HEK293 (cell line): ENCODE results near the gene JADE3.
A peak's percentile ranks its signal among the peaks of the same experiment; 100 is the strongest.

Source experiments
- CTCF ChIA-PET: fragments of 350-600 bp; formaldehyde crosslinking; extraction: SDS; loops from one replicate; lab custom pipeline; 2021; ENCODE audit warnings: antibody characterized with exemption; lab: Yijun Ruan, JAX
- POLR2A ChIA-PET: fragments of 300-600 bp; formaldehyde crosslinking; extraction: SDS; loops from one replicate; lab custom pipeline; 2020; ENCODE audit warnings: antibody characterized with exemption, inconsistent platforms; lab: Yijun Ruan, JAX
- H3K27ac ChIP-seq: fragments of 200-500 bp; sonication (Bioruptor generic); 2 replicates; pipeline ENCODE4 v1.5.1; 2014; ENCODE audit warnings: low read depth, low read length, control low read depth, inconsistent platforms; ENCODE audit errors: extremely low read depth
- H3K36me3 ChIP-seq, 2 experiments: fragments of 200-500 bp in 1 of 2; sonication (Bioruptor generic) in 1 of 2; 1 replicate in 1 of 2; 2 replicates in 1 of 2; pipeline ENCODE4 v1.5.1; 2014 to 2017; ENCODE audit warnings: inconsistent platforms in 2 of 2, low read length in 2 of 2; ENCODE audit not compliant: control insufficient read depth in 2 of 2, insufficient read depth in 1 of 2
- H3K4me1 ChIP-seq: fragments of 200-500 bp; sonication (Bioruptor generic); 2 replicates; pipeline ENCODE4 v1.5.1; 2014; ENCODE audit warnings: mild to moderate bottlenecking, low read length, inconsistent platforms; ENCODE audit not compliant: control insufficient read depth, insufficient read depth
- H3K4me3 ChIP-seq: 2 replicates; pipeline ENCODE4 v1.5.1; 2011; ENCODE audit warnings: low read depth, mild to moderate bottlenecking, control low read depth, low read length, moderate library complexity
- H3K9me3 ChIP-seq: fragments of 200-500 bp; sonication (Bioruptor generic); 2 replicates; pipeline ENCODE4 v1.5.1; 2014; ENCODE audit warnings: low read depth, low read length, inconsistent platforms; ENCODE audit not compliant: control insufficient read depth, insufficient read depth
- ELK4 ChIP-seq: IDR thresholded peaks from 2 replicates; pipeline ENCODE4 v1.6.1; 2011; ENCODE audit warnings: mild to moderate bottlenecking, low read depth, low read length, borderline replicate concordance
- FEZF1 ChIP-seq: fragments of 450-650 bp; formaldehyde crosslinking; IDR thresholded peaks from 2 replicates; pipeline ENCODE4 v1.5.1; 2016; ENCODE audit warnings: missing biosample characterization, missing genetic modification characterization
- GLIS1 ChIP-seq: fragments of 450-650 bp; formaldehyde crosslinking; IDR thresholded peaks from 2 replicates; pipeline ENCODE4 v1.5.1; 2016; ENCODE audit warnings: missing biosample characterization, missing genetic modification characterization
- KLF7 ChIP-seq: fragments of 450-650 bp; formaldehyde crosslinking; IDR thresholded peaks from 2 replicates; pipeline ENCODE4 v1.5.1; 2016; ENCODE audit warnings: missing biosample characterization, missing genetic modification characterization, borderline replicate concordance
- MZF1 ChIP-seq: fragments of 450-650 bp; formaldehyde crosslinking; IDR thresholded peaks from 2 replicates; pipeline ENCODE4 v1.5.1; 2017; ENCODE audit warnings: missing biosample characterization, missing genetic modification characterization, borderline replicate concordance
- PRDM10 ChIP-seq: fragments of 450-650 bp; formaldehyde crosslinking; IDR thresholded peaks from 2 replicates; pipeline ENCODE4 v1.5.1; 2016; ENCODE audit warnings: missing biosample characterization, missing genetic modification characterization
- REST ChIP-seq: fragments of 450-650 bp; formaldehyde crosslinking; IDR thresholded peaks from 2 replicates; pipeline ENCODE4 v1.5.1; 2016; ENCODE audit warnings: missing biosample characterization, missing genetic modification characterization
- TCF7L2 ChIP-seq: IDR thresholded peaks from 2 replicates; pipeline ENCODE4 v1.6.1; 2011; ENCODE audit warnings: low read depth, mild to moderate bottlenecking, inconsistent platforms, low read length, moderate library complexity, borderline replicate concordance
- TRIM28 ChIP-seq: IDR thresholded peaks from 2 replicates; pipeline ENCODE4 v1.6.1; 2011; ENCODE audit warnings: low read length, control low read depth, borderline replicate concordance
- ZNF112 ChIP-seq: fragments of 450-650 bp; formaldehyde crosslinking; IDR thresholded peaks from 2 replicates; pipeline ENCODE4 v1.5.0; 2017; ENCODE audit warnings: missing biosample characterization, missing genetic modification characterization
- ZNF18 ChIP-seq: fragments of 450-650 bp; formaldehyde crosslinking; IDR thresholded peaks from 2 replicates; pipeline ENCODE4 v1.5.1; 2016; ENCODE audit warnings: missing biosample characterization, missing genetic modification characterization
- ZNF280C ChIP-seq: fragments of 450-650 bp; formaldehyde crosslinking; IDR thresholded peaks from 2 replicates; pipeline ENCODE4 v1.5.1; 2016; ENCODE audit warnings: missing biosample characterization, missing genetic modification characterization
- ZNF324 ChIP-seq: fragments of 450-650 bp; formaldehyde crosslinking; IDR thresholded peaks from 2 replicates; pipeline ENCODE4 v1.5.1; 2016; ENCODE audit warnings: missing biosample characterization, missing genetic modification characterization
- ZNF335 ChIP-seq: fragments of 450-650 bp; formaldehyde crosslinking; conservative IDR thresholded peaks from 2 replicates; pipeline ENCODE4 v1.5.1; 2016; ENCODE audit warnings: missing biosample characterization, missing genetic modification characterization
- ZNF530 ChIP-seq: fragments of 450-650 bp; formaldehyde crosslinking; IDR thresholded peaks from 2 replicates; pipeline ENCODE4 v1.5.1; 2016; ENCODE audit warnings: low read depth, missing biosample characterization, missing genetic modification characterization
- ZNF610 ChIP-seq: fragments of 450-650 bp; formaldehyde crosslinking; IDR thresholded peaks from 2 replicates; pipeline ENCODE4 v1.5.1; 2016; ENCODE audit warnings: missing biosample characterization, missing genetic modification characterization, borderline replicate concordance
- ZNF624 ChIP-seq: fragments of 450-650 bp; formaldehyde crosslinking; IDR thresholded peaks from 2 replicates; pipeline ENCODE4 v1.5.1; 2017; ENCODE audit warnings: missing biosample characterization, missing genetic modification characterization
- ZNF658 ChIP-seq: fragments of 450-650 bp; formaldehyde crosslinking; IDR thresholded peaks from 2 replicates; pipeline ENCODE4; 2016; ENCODE audit warnings: missing biosample characterization, missing genetic modification characterization
- ZNF677 ChIP-seq: fragments of 450-650 bp; IDR thresholded peaks from 2 replicates; pipeline ENCODE4 v1.5.0; 2018; ENCODE audit warnings: missing biosample characterization, mild to moderate bottlenecking, missing genetic modification characterization, moderate library complexity
- ZNF692 ChIP-seq: fragments of 450-650 bp; formaldehyde crosslinking; IDR thresholded peaks from 2 replicates; pipeline ENCODE4 v1.5.1; 2016; ENCODE audit warnings: missing biosample characterization, missing genetic modification characterization
- ZNF776 ChIP-seq: fragments of 450-650 bp; formaldehyde crosslinking; IDR thresholded peaks from 2 replicates; pipeline ENCODE4 v1.5.0; 2017; ENCODE audit warnings: missing biosample characterization, missing genetic modification characterization, borderline replicate concordance

Gene JADE3

GRCh38 chrX:46876901-46877300 is 35.3 kb upstream of the JADE3 start:
- POLR2A ChIA-PET: no interaction called here
- Histone ChIP-seq H3K4me1 (no peaks in the 10 kb centered on the region), H3K9me3 (no peaks in the 10 kb centered on the region), H3K36me3 (peaks cover 0 to 5% of the 10 kb centered on the region in 2 experiments; a peak in 1 of 3 replicates), H3K4me3 (no peak overlapping the region), H3K27ac (no peak overlapping the region)
- CTCF ChIA-PET: interaction anchor here (0.6 to 0.8 kb wide), 2 partner anchors 15 to 78 kb away, joined by 3 read pairs; no protein-coding TSS in a partner anchor
- no peak for TF ChIP-seq ELK4
- no peak for TF ChIP-seq ZNF112 (tag by site-specific recombination)
- TF ChIP-seq ZNF677 (tag by site-specific recombination): no peak
- no peak for TF ChIP-seq ZNF335 (tag by site-specific recombination)
- no peak for TF ChIP-seq ZNF624 (tag by site-specific recombination)
- no peak for TF ChIP-seq TRIM28
- TF ChIP-seq ZNF280C (tag by site-specific recombination): no peak
- TF ChIP-seq KLF7 (tag by site-specific recombination): no peak
- no peak for TF ChIP-seq FEZF1 (tag by site-specific recombination)
- TF ChIP-seq, all 188 proteins: peak for 0

- ChIA-PET POLR2A (no interaction called here), CTCF (interaction anchor here (0.6 to 1.3 kb wide), 4 partner anchors 11 to 1716 kb away, joined by 3 to 6 read pairs (median 5); no protein-coding TSS in a partner anchor)
- H3K4me3 ChIP-seq: no peak overlapping the region
- no peaks in the 10 kb centered on the region for H3K4me1 ChIP-seq
- no peaks in the 10 kb centered on the region for H3K9me3 ChIP-seq
- H3K27ac ChIP-seq: no peak overlapping the region
- peaks cover 0 to 5% of the 10 kb centered on the region in 2 experiments; a peak in 2 of 3 replicates for H3K36me3 ChIP-seq
- TF ChIP-seq TCF7L2: no peak
- peak; percentile 94; the same call in 1 of the 2 replicates for TF ChIP-seq MZF1 (tag by site-specific recombination)
- no peak for TF ChIP-seq ZNF658 (tag by site-specific recombination)
- TF ChIP-seq ZNF776: no peak
- TF ChIP-seq ZNF324 (tag by site-specific recombination): no peak
- no peak for TF ChIP-seq ZNF610 (tag by site-specific recombination)
- no peak for TF ChIP-seq ZNF18
- TF ChIP-seq PRDM10: peak; percentile 28; the same call in 1 of the 2 replicates
- no peak for TF ChIP-seq REST (tag by site-specific recombination)
- TF ChIP-seq GLIS1 (tag by site-specific recombination): peak; percentile 29; the same call in 1 of the 2 replicates
- TF ChIP-seq ZNF530 (tag by site-specific recombination): no peak
- TF ChIP-seq ZNF692 (tag by site-specific recombination): no peak
Observed at GRCh38 chrX:46882266-46882665, 30.0 kb upstream of the JADE3 start.
